Loucy (cell line): ENCODE results near the gene FBXO42.

Experiments used
- CTCF ChIP-seq: fragments of 200-600 bp; sonication (generic); conservative IDR thresholded peaks from 2 replicates; pipeline ENCODE4 v1.5.1; 2014; ENCODE audit warnings: mild to moderate bottlenecking, antibody characterized with exemption, low read length
- EZH2phosphoT487 ChIP-seq: fragments of 200-600 bp; IDR thresholded peaks from 2 replicates; pipeline ENCODE4 v1.6.1; 2018; ENCODE audit warnings: antibody characterized with exemption, mild to moderate bottlenecking, moderate library complexity, borderline replicate concordance

- TF ChIP-seq CTCF (no peak), EZH2phosphoT487 (no peak)
These were observed 13.3 kb downstream of the FBXO42 start for GRCh38 chr1:16338961-16339360.
